Left renal pelvis (tissue), 4 donors: ENCODE results near the gene ARHGEF2. TPM values are rescaled to one million over a fixed set of nuclear protein-coding genes. Genes with fewer than 3 reads are reported as not detected.

ENCODE experiments used
- DNase-seq, 4 donors: peaks; one replicate each; pipeline ENCODE4 v3.0.0-alpha.2; 2013; ENCODE audit warnings: low read depth in 4 of 4, low spot score in 3 of 4
- polyA plus RNA-seq, 4 donors: library from polyadenylated mRNA; unstranded; fragments of 120-200 nt; gene quantifications; one replicate each; pipeline ENCODE4 v1.2.1, GENCODE V29; 2013; ENCODE audit not compliant: insufficient read length in 4 of 4

Gene ARHGEF2
- polyA plus RNA-seq, 4 donors: 77.1 to 88.9 (median 82.7) TPM

DNA sequence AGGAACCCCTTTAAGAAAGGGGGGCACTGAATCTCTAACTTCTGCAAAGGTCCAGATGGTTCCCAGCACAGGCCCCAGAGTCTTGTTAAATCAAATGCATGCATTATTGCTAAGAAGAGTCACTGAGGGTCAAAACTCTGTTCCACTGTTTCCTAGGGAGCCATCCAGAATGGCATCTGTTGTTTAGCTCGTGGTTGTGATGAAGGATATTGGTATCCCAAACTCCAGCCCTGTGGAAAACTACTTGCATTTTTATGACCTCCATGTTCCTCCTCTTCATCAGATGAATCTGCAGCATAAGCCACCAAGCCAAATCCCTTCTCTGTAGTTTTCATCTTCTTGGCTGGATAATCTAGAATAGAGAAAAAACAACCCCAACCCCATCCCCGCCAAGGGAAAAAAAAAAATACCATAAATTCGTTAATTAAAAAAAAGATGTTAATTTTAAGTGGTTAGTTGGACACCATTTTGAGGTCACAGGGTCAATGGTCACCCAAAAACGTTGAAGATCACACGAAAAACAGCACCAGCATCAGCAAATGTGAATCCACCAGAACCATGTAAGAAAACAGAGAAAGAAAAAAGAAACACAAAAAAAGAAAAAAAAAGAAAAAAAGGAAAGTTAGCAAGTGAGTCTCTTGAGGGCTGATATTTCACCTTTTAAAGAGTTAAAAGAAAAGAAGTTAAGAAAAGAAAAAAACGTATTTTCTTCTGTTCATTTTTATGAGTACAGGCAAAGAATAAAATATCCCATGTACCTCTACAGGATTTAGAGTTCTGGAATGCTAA, 64.2 kb downstream of the ARHGEF2 start:
- no peak for DNase-seq

DNA sequence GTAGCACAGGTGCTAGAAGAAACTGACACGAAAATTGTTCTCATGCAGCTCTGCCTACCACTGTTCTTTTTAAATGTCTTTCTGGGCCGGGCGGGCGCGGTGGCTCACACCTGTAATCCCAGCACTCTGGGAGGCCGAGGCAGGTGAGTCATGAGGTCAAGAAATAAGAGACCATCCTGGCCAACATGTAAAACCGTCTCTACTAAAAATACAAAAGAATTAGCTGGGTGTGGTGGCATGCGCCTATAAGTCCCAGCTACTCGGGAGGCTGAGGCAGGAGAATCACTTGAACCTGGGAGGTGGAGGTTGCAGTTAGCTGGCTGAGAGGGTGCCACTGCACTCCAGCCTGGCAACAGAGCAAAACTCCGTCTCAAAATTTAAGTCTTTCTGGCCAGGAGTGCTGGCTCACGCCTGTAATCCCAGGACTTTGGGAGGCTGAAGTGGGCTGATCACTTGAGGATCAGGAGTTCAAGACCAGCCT, 66.3 kb downstream of the ARHGEF2 start:
- no peak for DNase-seq

DNA sequence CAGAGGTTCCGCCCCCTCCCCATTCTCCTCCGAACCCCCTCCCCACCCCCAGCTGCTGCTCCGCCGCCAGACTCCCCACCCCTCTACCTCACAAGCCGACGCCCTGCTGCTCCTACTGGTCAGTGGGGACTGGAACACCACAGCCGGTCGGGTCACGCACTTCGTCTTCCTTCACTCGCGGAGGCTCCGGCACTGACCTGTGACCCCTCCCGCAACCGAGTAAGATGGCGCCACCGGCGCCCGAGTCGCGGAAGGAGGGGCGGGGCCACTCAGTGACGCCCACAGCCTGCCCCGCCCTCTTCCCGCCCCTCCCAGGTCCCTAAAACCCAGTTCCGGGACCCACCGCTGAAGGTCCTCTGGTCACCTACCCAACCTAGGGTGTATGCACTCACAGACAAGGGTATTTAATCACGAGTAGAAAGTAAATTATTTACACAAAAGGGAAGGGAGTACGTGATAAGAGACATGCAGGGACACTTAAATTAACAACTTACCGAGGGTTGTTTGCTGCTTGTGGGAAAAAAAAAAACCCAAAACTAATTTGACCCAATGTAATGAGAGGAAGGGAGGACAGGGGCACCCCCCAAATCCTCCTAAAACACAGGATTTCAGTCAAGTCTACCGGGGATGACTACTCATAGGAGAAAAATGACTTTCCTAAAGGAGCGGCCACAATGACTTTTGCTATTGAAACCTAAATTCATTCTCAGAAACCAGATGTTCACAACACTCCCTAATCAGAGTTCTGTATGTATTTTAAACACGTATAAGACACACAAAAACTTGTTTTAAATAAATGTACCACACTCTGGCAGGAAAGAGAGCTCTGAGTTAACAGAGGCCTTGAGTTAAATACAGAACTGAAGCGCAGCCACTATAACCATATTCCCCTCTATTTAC, 66.9 kb downstream of the ARHGEF2 start, which contains the start of gene RIT1:
Gene RIT1, minus strand, starts transcription at position 194 of the 900 bp plus-strand sequence. CDS start 588 bp downstream, outside the sequence.
- peak in 2 of 4 donors; percentile 67 to 76 for DNase-seq

DNA sequence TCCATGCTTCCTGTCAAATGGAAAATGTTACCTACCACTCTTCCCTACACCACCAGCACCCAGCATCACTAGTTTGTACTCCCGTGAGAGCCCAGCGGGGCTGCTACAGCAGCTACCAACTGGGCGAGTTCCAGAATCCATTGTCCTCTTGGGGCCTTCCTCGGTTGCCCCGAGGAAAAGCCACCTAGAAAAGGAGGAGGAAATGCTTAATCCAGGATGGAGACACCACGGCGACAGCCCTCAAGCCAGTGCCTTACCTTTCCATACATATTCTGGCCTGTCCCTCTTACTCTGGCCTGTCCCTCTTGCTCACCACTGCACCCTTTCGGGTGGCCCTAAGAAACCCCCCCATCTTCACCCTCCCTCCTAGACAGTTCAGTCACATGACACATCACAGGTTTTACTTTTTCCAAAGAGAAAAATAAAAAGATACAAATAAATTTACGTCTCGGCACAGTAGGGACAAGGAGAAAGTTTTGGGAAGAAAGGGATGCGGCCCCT, 67.7 kb downstream of the ARHGEF2 start:
- no peak for DNase-seq

DNA sequence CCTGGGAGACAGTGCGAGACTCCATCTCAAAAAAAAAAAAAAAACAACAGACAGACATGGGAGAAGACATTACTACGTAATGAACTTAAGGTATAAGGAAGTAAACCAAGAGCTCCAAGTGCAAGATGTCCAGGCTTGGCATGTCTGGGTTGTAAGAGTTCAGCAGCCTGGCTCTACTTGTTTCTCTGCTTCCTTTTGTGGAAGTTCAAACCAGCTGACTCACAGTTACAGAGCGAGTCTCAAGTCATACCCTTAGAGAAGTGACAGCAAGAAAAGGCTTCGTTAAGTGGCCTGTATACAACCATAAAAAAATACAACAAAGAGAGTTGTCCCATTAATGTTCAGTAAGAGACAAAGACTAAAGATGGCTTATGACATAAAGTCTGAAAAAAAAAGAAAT, 68.5 kb downstream of the ARHGEF2 start:
- no peak for DNase-seq

DNA sequence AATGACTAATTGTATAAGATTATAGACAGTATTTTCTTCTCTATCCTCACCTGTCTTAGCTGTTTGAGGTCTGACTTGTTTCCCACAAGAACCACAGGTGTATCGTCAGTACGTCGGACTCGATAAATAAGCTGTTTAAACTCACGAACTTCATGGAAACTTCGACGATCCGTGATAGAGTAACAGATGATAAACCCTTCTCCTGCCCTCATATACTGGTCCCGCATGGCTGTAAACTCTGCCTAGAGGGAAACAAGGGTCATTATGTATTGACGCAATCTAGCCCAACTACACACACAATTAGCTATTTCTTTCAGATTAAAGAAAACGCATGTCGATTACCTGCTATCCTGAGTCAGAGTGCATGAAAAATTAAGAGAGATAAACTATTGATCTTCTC, 74.1 kb downstream of the ARHGEF2 start:
- DNase-seq: no peak

DNA sequence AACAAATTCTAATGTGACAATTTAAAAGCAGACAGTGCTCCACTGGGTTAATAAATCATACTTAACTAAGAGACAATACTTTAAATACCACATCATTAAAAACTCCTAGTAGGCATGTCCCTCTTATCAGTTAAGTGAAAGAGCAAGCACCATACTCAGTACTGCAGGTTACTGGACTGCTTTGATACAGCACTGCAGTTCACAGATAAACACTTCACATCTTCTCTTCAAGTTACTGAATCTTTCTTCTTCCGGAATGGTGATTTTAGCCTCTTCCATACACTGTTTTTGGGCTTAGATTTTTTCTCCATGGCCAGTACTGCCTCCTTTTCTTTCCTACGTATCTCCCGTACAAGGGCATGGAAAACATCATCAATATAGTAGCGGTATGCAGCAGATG, 78.2 kb downstream of the ARHGEF2 start:
- no peak for DNase-seq

DNA sequence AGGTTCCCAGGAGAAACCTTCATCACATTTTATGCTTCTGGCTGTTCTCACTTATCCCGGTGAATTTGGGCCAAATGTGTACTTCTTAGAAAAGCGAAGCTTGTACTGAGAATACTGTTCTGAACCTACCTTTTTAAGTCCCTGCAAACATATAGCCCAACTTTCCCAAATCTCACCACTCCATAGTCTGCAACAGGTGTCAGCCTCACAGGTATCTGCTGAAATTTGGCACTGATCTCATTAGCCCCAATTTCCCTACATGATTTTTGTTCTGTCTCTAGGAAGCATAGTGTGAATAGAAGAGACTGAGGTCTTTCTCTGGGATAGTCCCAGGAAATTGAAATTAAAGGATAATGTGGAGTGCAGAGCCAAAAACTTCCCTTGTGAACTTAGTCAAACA, 78.7 kb downstream of the ARHGEF2 start:
- no peak for DNase-seq

DNA sequence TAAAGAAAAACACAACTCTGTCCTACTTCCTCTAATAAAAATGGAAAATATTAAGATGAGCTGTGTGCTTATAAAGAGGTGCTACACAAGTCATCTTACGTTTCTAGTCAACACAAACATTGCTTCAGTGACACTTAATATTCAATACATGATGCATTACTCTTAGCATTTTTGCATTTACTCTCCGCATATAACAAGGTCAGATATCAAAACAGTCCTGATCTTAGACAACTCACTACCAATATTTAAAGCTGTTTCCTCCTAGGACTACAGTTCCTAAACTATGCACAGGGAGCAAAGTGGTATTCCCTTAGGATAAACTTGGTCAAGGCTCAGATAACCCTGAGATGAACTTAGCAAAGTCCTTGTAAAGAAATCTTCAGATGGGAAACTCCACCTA, 79.5 kb downstream of the ARHGEF2 start:
- DNase-seq: no peak

DNA sequence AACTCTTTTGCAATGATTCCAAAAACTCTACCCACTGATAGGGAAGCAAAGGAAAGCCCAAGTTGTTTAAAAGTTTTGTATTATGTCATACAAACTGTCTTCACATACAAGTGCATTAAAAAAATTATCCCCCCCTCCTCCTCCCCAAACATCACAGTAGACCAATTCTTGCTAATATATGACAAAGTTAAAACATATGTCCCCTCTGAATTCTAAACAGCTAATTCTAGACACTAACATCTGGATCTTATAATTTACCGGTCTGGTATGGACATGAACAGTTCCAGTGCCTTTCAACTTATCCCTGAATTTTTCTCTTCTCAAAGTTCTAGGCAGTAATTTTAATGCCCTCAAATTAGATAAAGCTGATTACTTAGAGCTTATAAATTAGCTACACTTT, 80.6 kb downstream of the ARHGEF2 start:
- no peak for DNase-seq

Other genes with a start within 250 kb of the ARHGEF2 start
- 10 to 100 TPM; 42.3 to 58.1 (median 47.3) TPM for gene GON4L, start 121.3 kb downstream of the ARHGEF2 start, polyA plus RNA-seq
- gene SYT11, start 119.0 kb downstream of the ARHGEF2 start, polyA plus RNA-seq: 10 to 100 TPM; 14.3 to 24.3 (median 19.0) TPM
- 10 to 100 TPM; 28.8 to 52.5 (median 47.8) TPM for gene RIT1, start 67.2 kb downstream of the ARHGEF2 start, polyA plus RNA-seq
- gene KHDC4, start 44.1 kb downstream of the ARHGEF2 start, polyA plus RNA-seq: 10 to 100 TPM; 36.0 to 80.9 (median 53.2) TPM
- gene RXFP4, start 36.9 kb downstream of the ARHGEF2 start, polyA plus RNA-seq: under 1 TPM in 2 of 4 donors, not detected in 2; 0.13 to 0.14 TPM
- gene SSR2, start 42.4 kb upstream of the ARHGEF2 start, polyA plus RNA-seq: 100 to 1,000 TPM; 353 to 473 (median 417) TPM
- 10 to 100 TPM; 38.3 to 61.2 (median 51.5) TPM for gene UBQLN4, start 75.3 kb upstream of the ARHGEF2 start, polyA plus RNA-seq
- gene LAMTOR2, start 76.2 kb upstream of the ARHGEF2 start, polyA plus RNA-seq: 10 to 100 TPM; 35.2 to 69.7 (median 51.8) TPM
- gene RAB25, start 82.6 kb upstream of the ARHGEF2 start, polyA plus RNA-seq: 10 to 100 TPM in 3 of 4 donors, 1 to 10 TPM in 1; 1.7 to 66.2 (median 52.7) TPM
- 10 to 100 TPM; 40.9 to 46.9 (median 45.0) TPM for gene MEX3A, start 103.9 kb upstream of the ARHGEF2 start, polyA plus RNA-seq
- gene LMNA, start 136.2 kb upstream of the ARHGEF2 start, polyA plus RNA-seq: 100 to 1,000 TPM in 2 of 4 donors, 10 to 100 TPM in 2; 94.5 to 161 (median 104) TPM
- gene SEMA4A, start 175.0 kb upstream of the ARHGEF2 start, polyA plus RNA-seq: 10 to 100 TPM in 3 of 4 donors, 1 to 10 TPM in 1; 2.5 to 26.8 (median 22.4) TPM
- gene SLC25A44, start 215.6 kb upstream of the ARHGEF2 start, polyA plus RNA-seq: 10 to 100 TPM; 16.6 to 30.5 (median 27.7) TPM
- 100 to 1,000 TPM in 1 of 4 donors, 10 to 100 TPM in 3; 48.8 to 110 (median 80.0) TPM for gene PMF1, start 234.5 kb upstream of the ARHGEF2 start, polyA plus RNA-seq